K562 (cell line): ENCODE results near the gene SIRT3. TPM values are rescaled to one million over a fixed set of nuclear protein-coding genes. Genes with fewer than 3 reads are reported as not detected.

Experiments
- ATAC-seq: fragments of 200-7000 bp; cut with Tn5 transposase; 3 replicates; pipeline ENCODE4 v1.9.1; 2020; ENCODE audit warnings: moderate library complexity
- BruUV-seq: library from RNA; stranded (reverse); fragments of 400-500 nt; replicated peaks from 2 replicates; lab custom pipeline; 2021; lab: Mats Ljungman, UMichigan
- CTCF ChIA-PET: fragments of 300-600 bp; formaldehyde crosslinking; extraction: SDS; loops from one replicate; lab custom pipeline; 2021; ENCODE audit warnings: low intra/inter-chr PET ratio; lab: Yijun Ruan, JAX
- POLR2A ChIA-PET: fragments of 300-600, 350-650 bp; sonication (Branson Sonifier 250); formaldehyde crosslinking; extraction: SDS; loops from one replicate; lab custom pipeline; 2021; ENCODE audit warnings: antibody characterized with exemption, inconsistent platforms; lab: Yijun Ruan, JAX
- DNase-seq, 4 experiments: peaks; one replicate each; pipeline versions ENCODE4 v3.0.0 to v3.0.0-alpha.2; 2011 to 2018; ENCODE audit warnings: low spot score in 3 of 4, mixed read lengths in 3 of 4; ENCODE audit errors: extremely low read depth in 1 of 4
- FAIRE-seq: peaks from 2 replicates; lab custom pipeline; 2011; peaks lifted over from hg19 to GRCh38; lab: Jason Lieb, UNC
- H2AFZ ChIP-seq: 2 replicates; pipeline ENCODE4 v1.6.0; 2011; ENCODE audit warnings: low read depth, low read length, control low read depth, inconsistent platforms
- H3K27ac ChIP-seq: fragments of 200-600 bp; 3 replicates; pipeline ENCODE4 v1.8.0; 2011; ENCODE audit warnings: low read depth, mild to moderate bottlenecking, control low read depth, inconsistent platforms, low read length, moderate library complexity, mixed read lengths; ENCODE audit errors: extremely low read depth
- H3K27me3 ChIP-seq, 2 experiments: fragments of 300-600 bp in 1 of 2; 2 replicates in 1 of 2; 3 replicates in 1 of 2; pipeline versions ENCODE4 v1.6.0 to v1.8.0; 2011; ENCODE audit warnings: inconsistent platforms in 2 of 2, low read length in 2 of 2, mild to moderate bottlenecking in 1 of 2, mixed read lengths in 1 of 2, moderate library complexity in 1 of 2; ENCODE audit not compliant: control insufficient read depth in 2 of 2, insufficient read depth in 2 of 2
- H3K36me3 ChIP-seq: fragments of 300-600 bp; 3 replicates; pipeline ENCODE4 v1.8.0; 2011; ENCODE audit warnings: mild to moderate bottlenecking, low read length, inconsistent platforms; ENCODE audit not compliant: control insufficient read depth, insufficient read depth
- H3K4me1 ChIP-seq, 2 experiments: fragments of 200-600 bp in 1 of 2; replicated peaks in 1 of 2; 2 replicates in 1 of 2; 3 replicates in 1 of 2; pipeline versions ENCODE4 v1.5.1 to v1.8.0; 2011; ENCODE audit warnings: inconsistent platforms in 2 of 2, low read length in 2 of 2, mild to moderate bottlenecking in 1 of 2, mixed read lengths in 1 of 2, moderate library complexity in 1 of 2; ENCODE audit not compliant: control insufficient read depth in 2 of 2, insufficient read depth in 2 of 2
- H3K4me2 ChIP-seq: 2 replicates; pipeline ENCODE4 v1.6.1; 2011; ENCODE audit warnings: low read length, control low read depth, inconsistent platforms, mixed read lengths; ENCODE audit not compliant: insufficient read depth
- H3K4me3 ChIP-seq: fragments of 200-600 bp; sonication (generic), shearing (Covaris generic); 2 replicates; pipeline ENCODE4 v1.5.1; 2016; ENCODE audit warnings: control low read depth, inconsistent platforms
- H3K79me2 ChIP-seq: fragments of 200-600 bp; 3 replicates; pipeline ENCODE4 v1.8.0; 2011; ENCODE audit warnings: low read length, inconsistent platforms; ENCODE audit not compliant: control insufficient read depth, insufficient read depth
- H3K9ac ChIP-seq, 2 experiments: 2 replicates each; pipeline versions ENCODE4 v1.6.0 to v1.6.1; 2011; ENCODE audit warnings: low read depth in 2 of 2, low read length in 2 of 2, control low read depth in 1 of 2, inconsistent platforms in 1 of 2, mild to moderate bottlenecking in 1 of 2, mixed read lengths in 1 of 2; ENCODE audit not compliant: insufficient read depth in 1 of 2
- H3K9me1 ChIP-seq: one replicate; pipeline ENCODE4 v1.6.0; 2011; ENCODE audit warnings: inconsistent platforms, mild to moderate bottlenecking, low read length, moderate library complexity; ENCODE audit not compliant: control insufficient read depth, insufficient read depth
- H3K9me3 ChIP-seq: replicated peaks from 2 replicates; pipeline ENCODE4 v1.5.1; 2011; ENCODE audit warnings: low read depth, low read length, inconsistent platforms; ENCODE audit not compliant: control insufficient read depth, insufficient read depth
- H4K20me1 ChIP-seq: replicated peaks from 2 replicates; pipeline ENCODE4 v1.6.1; 2011; ENCODE audit warnings: low read length, inconsistent platforms, mixed read lengths; ENCODE audit not compliant: control insufficient read depth, insufficient read depth
- BCL6 ChIP-seq: fragments of 250-450 bp; sonication (Bioruptor Pico); IDR thresholded peaks from 2 replicates; pipeline ENCODE4 v1.4.0; 2020
- CAMTA2 ChIP-seq: fragments of 250-450 bp; sonication (Bioruptor Pico); conservative IDR thresholded peaks from 2 replicates; pipeline ENCODE4 v1.5.1; 2022
- ESRRB ChIP-seq: fragments of 250-450 bp; sonication (Bioruptor Pico); IDR thresholded peaks from 2 replicates; pipeline ENCODE4 v1.5.0; 2020; ENCODE audit warnings: mild to moderate bottlenecking, moderate library complexity, borderline replicate concordance
- FOSL1 ChIP-seq: fragments of 200-800 bp; sonication (Bioruptor generic); conservative IDR thresholded peaks from 2 replicates; pipeline ENCODE4 v1.6.1; 2016; ENCODE audit warnings: missing genetic modification characterization, missing compliant biosample characterization
- FOXP1 ChIP-seq: sonication (generic); formaldehyde crosslinking; IDR thresholded peaks from 2 replicates; pipeline ENCODE4 v1.8.0; 2022; ENCODE audit warnings: mild to moderate bottlenecking, missing genetic modification reagents
- POLR2G ChIP-seq: fragments of 200-400 bp; formaldehyde crosslinking; IDR thresholded peaks from 2 replicates; pipeline ENCODE4 v1.6.1; 2017; ENCODE audit warnings: low read depth, mild to moderate bottlenecking, antibody characterized with exemption, low read length, moderate library complexity
- RBFOX2 ChIP-seq: fragments of 200-400 bp; formaldehyde crosslinking; IDR thresholded peaks from 2 replicates; pipeline ENCODE4 v1.6.1; 2017; ENCODE audit warnings: low read depth, mild to moderate bottlenecking, low read length, moderate library complexity
- RFX7 ChIP-seq: fragments of 250-450 bp; sonication (Bioruptor Pico); IDR thresholded peaks from 2 replicates; pipeline ENCODE4 v1.5.1; 2021; ENCODE audit warnings: mild to moderate bottlenecking
- XRCC4 ChIP-seq: IDR thresholded peaks from one replicate; pipeline ENCODE4 v1.6.1; 2011; ENCODE audit not compliant: insufficient read depth, insufficient read length; ENCODE audit errors: extremely low read depth
- ZNF431 ChIP-seq: sonication (generic); formaldehyde crosslinking; IDR thresholded peaks from 2 replicates; pipeline ENCODE4 v1.8.0; 2022; ENCODE audit warnings: mild to moderate bottlenecking, missing genetic modification reagents
- WGBS: fragments of 100-300 bp; shearing (Covaris generic); methylation state at CpG from one replicate; pipeline ENCODE4 v1.1.6; 2016; ENCODE audit warnings: low coverage, mixed read lengths; ENCODE audit not compliant: insufficient coverage; ENCODE audit errors: missing lambda C conversion rate; 5-methylcytosine and 5-hydroxymethylcytosine counted together
- in situ Hi-C: fragments of 300-500 bp; cut with MboI; formaldehyde crosslinking; loops from 4 replicates; pipeline ENCODE4 v1.15.0; 2018; ENCODE audit warnings: inconsistent platforms, mixed read lengths
- intact Hi-C: fragments of 100-400 bp; cut with micrococcal nuclease; formaldehyde crosslinking; loops from 2 replicates; pipeline ENCODE4 v1.14.2; 2022
- polyA plus RNA-seq, 8 experiments: library from polyadenylated mRNA; depleted of rRNA in 4 of 8; stranded (reverse) in 5 of 8; unstranded in 3 of 8; fragments of >200 nt; fragmentation: Nextera tagmentation in 2 of 8; fragmentation: Illumina TruSeq in 1 of 8; extraction: Ambion mirVana in 2 of 8; extraction: Trizol in 1 of 8; gene quantifications; 2 replicates each; pipeline versions ENCODE4 v1.2.1 to v1.2.3, GENCODE V29; 2011 to 2014; ENCODE audit warnings: inconsistent platforms in 1 of 8, missing spikeins in 1 of 8
- total RNA-seq, 7 experiments: library from RNA; depleted of rRNA in 6 of 7; stranded (reverse); fragments of >200 nt in 6 of 7; fragmentation: Illumina TruSeq in 2 of 7; extraction: Trizol in 2 of 7; gene quantifications; 2 replicates each; pipeline versions ENCODE4 v1.2.1 to v1.2.3, GENCODE V29; 2011 to 2021; ENCODE audit warnings: low replicate concordance in 1 of 7
- TF ChIP-seq, protein P1 (sequence below): sonication (generic); formaldehyde crosslinking; IDR thresholded peaks from 2 replicates; pipeline ENCODE4 v1.8.0; 2022; ENCODE audit warnings: mild to moderate bottlenecking, missing genetic modification reagents
- TF ChIP-seq, protein P2 (sequence below), 2 experiments: fragments of 450-650 bp in 1 of 2; sonication (generic) in 1 of 2; formaldehyde crosslinking in 1 of 2; IDR thresholded peaks in 1 of 2; conservative IDR thresholded peaks in 1 of 2; 2 replicates each; pipeline versions ENCODE4 v1.6.1 to v1.8.1; 2016 to 2023; ENCODE audit warnings: mild to moderate bottlenecking in 2 of 2, moderate library complexity in 2 of 2, inconsistent platforms in 1 of 2, missing genetic modification reagents in 1 of 2

Gene SIRT3
- total and polyA plus RNA-seq, 9 of the 15 experiments (the other 6 are each of a cell fraction or from before 2014, with no cell fraction given): 1.9 to 27.5 (median 14.5) TPM

- FAIRE-seq: no peak
- BruUV-seq: TSS peak; percentile 2
- TF ChIP-seq, protein P1, sequence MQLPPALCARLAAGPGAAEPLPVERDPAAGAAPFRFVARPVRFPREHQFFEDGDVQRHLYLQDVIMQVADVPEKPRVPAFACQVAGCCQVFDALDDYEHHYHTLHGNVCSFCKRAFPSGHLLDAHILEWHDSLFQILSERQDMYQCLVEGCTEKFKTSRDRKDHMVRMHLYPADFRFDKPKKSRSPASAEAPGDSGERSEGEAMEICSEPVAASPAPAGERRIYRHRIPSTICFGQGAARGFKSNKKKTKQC: no peak
- TF ChIP-seq, protein P2, sequence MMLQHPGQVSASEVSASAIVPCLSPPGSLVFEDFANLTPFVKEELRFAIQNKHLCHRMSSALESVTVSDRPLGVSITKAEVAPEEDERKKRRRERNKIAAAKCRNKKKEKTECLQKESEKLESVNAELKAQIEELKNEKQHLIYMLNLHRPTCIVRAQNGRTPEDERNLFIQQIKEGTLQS (IDR thresholded peaks at IDR 0.05): no peak
- TF ChIP-seq, protein P2 (CRISPR knock-in tag; conservative IDR thresholded peaks at IDR 0.05): no peak
- TF ChIP-seq RBFOX2 (peak; percentile 45; the same call in 1 of the 2 replicates), FOXP1 (CRISPR knock-in tag) (no peak), FOSL1 (tag) (no peak), POLR2G (peak; percentile 47), RFX7 (CRISPR knock-in tag) (no peak), XRCC4 (no peak), ZNF431 (CRISPR knock-in tag) (no peak), CAMTA2 (CRISPR knock-in tag) (no peak), ESRRB (CRISPR knock-in tag) (no peak), BCL6 (no peak)
- TF ChIP-seq, all 486 proteins: peak for 2
- Histone ChIP-seq H3K36me3 (peaks cover 84% of the 10 kb centered on the region), H3K4me2 (no peak overlapping the region), H3K27ac (no peak overlapping the region), H3K9me3 (peaks cover 10% of the 10 kb centered on the region), H3K79me2 (peaks cover 23% of the 10 kb centered on the region), H3K9ac (no peak overlapping the region), H3K4me3 (no peak overlapping the region), H3K27me3 (no peaks in the 10 kb centered on the region), H2AFZ (no peak overlapping the region), H3K9me1 (peaks cover 10% of the 10 kb centered on the region), H4K20me1 (peaks cover 18% of the 10 kb centered on the region; the same call in 1 of the 2 replicates), H3K4me1 (peaks cover 31 to 36% of the 10 kb centered on the region in 2 experiments; a peak in 4 of 5 replicates)
- no peak for DNase-seq
- ChIA-PET POLR2A (interaction anchor here (1.6 kb wide), 1 partner anchor 141 kb away, joined by 3 read pairs; no protein-coding TSS in a partner anchor), CTCF (no interaction called here)
- intact Hi-C loops: no loop called here
- WGBS: 88% methylated on average over 7 of the region's 7 CpGs
- no peak for ATAC-seq
- in situ Hi-C loops: loop anchor here (10.0 kb wide), 1 partner anchor 151 kb away; the partner anchor contains the start of gene B4GALNT4
These were observed 22.1 kb downstream of the SIRT3 start for GRCh38 chr11:214083-214482.
